A673 (cell line): ENCODE results near the gene FLT1. TPM values are rescaled to one million over a fixed set of nuclear protein-coding genes. Genes with fewer than 3 reads are reported as not detected.

ENCODE experiments used
- BruUV-seq: library from RNA; stranded (reverse); fragments of 400-500 nt; replicated peaks from 2 replicates; lab custom pipeline; 2021; lab: Mats Ljungman, UMichigan
- CTCF ChIA-PET: fragments of 300-600 bp; sonication (Branson Sonifier 250); formaldehyde crosslinking; loops from one replicate; lab custom pipeline; 2022; ENCODE audit warnings: antibody characterized with exemption; lab: Charles Lee
- POLR2A ChIA-PET: fragments of 300-600 bp; sonication (Branson Sonifier 250); formaldehyde crosslinking; loops from one replicate; lab custom pipeline; 2022; ENCODE audit warnings: antibody characterized with exemption; ENCODE audit not compliant: low non-redundant PET; lab: Charles Lee
- DNase-seq: peaks from one replicate; pipeline ENCODE4 v3.0.0-alpha.2; 2015; ENCODE audit warnings: low spot score
- H3K27ac ChIP-seq: fragments of 200-600 bp; sonication (generic); 2 replicates; pipeline ENCODE4 v1.5.1; 2016; ENCODE audit warnings: mixed run types, low read depth, mild to moderate bottlenecking, mixed read lengths, antibody characterized with exemption, low read length; ENCODE audit not compliant: poor library complexity, severe bottlenecking
- H3K27me3 ChIP-seq: fragments of 200-600 bp; sonication (generic); replicated peaks from 2 replicates; pipeline ENCODE4 v1.6.1; 2017; ENCODE audit warnings: mixed run types, low read depth, mild to moderate bottlenecking, mixed read lengths, antibody characterized with exemption, low read length; ENCODE audit not compliant: insufficient read depth, poor library complexity
- H3K36me3 ChIP-seq: fragments of 200-600 bp; sonication (generic); 2 replicates; pipeline ENCODE4 v1.6.1; 2016; ENCODE audit warnings: mixed run types, mild to moderate bottlenecking, mixed read lengths, antibody characterized with exemption, low read length; ENCODE audit not compliant: insufficient read depth, poor library complexity, severe bottlenecking
- H3K4me1 ChIP-seq: fragments of 200-600 bp; sonication (generic); 2 replicates; pipeline ENCODE4 v1.6.1; 2017; ENCODE audit warnings: mixed run types, mild to moderate bottlenecking, mixed read lengths, antibody characterized with exemption, low read length; ENCODE audit not compliant: insufficient read depth, poor library complexity, severe bottlenecking
- H3K4me3 ChIP-seq: fragments of 200-600 bp; sonication (generic); 2 replicates; pipeline ENCODE4 v1.5.1; 2016; ENCODE audit warnings: low read depth, mixed run types, mild to moderate bottlenecking, mixed read lengths, low read length; ENCODE audit not compliant: poor library complexity, severe bottlenecking
- H3K9me3 ChIP-seq: fragments of 200-600 bp; sonication (generic); 2 replicates; pipeline ENCODE4 v1.6.1; 2016; ENCODE audit warnings: mixed run types, low read depth, mild to moderate bottlenecking, mixed read lengths, antibody characterized with exemption, low read length; ENCODE audit not compliant: poor library complexity, severe bottlenecking
- EZH2 ChIP-seq: fragments of 200-600 bp; sonication (generic); IDR thresholded peaks from 2 replicates; pipeline ENCODE4 v1.6.1; 2017; ENCODE audit warnings: borderline replicate concordance, low read depth, mild to moderate bottlenecking, mixed read lengths, antibody characterized with exemption, low read length; ENCODE audit not compliant: poor library complexity, severe bottlenecking
- intact Hi-C: fragments of 100-400 bp; cut with micrococcal nuclease; formaldehyde crosslinking; loops from one replicate; pipeline ENCODE4 v1.10.0; 2022; ENCODE audit not compliant: unreplicated experiment
- total RNA-seq: library from RNA; stranded (reverse); gene quantifications from 2 replicates; pipeline ENCODE4 v1.2.3, GENCODE V29; 2021
- TF ChIP-seq, protein P1 (sequence below): fragments of 300-800, 200-600 bp; sonication (generic); conservative IDR thresholded peaks from 2 replicates; pipeline ENCODE4 v1.5.1; 2017; ENCODE audit warnings: low read depth, mild to moderate bottlenecking, antibody characterized with exemption, low read length, moderate library complexity, mixed read lengths

FLT1 gene
- total RNA-seq, 1 experiment from 2014 or later, result 5.2 TPM

DNA sequence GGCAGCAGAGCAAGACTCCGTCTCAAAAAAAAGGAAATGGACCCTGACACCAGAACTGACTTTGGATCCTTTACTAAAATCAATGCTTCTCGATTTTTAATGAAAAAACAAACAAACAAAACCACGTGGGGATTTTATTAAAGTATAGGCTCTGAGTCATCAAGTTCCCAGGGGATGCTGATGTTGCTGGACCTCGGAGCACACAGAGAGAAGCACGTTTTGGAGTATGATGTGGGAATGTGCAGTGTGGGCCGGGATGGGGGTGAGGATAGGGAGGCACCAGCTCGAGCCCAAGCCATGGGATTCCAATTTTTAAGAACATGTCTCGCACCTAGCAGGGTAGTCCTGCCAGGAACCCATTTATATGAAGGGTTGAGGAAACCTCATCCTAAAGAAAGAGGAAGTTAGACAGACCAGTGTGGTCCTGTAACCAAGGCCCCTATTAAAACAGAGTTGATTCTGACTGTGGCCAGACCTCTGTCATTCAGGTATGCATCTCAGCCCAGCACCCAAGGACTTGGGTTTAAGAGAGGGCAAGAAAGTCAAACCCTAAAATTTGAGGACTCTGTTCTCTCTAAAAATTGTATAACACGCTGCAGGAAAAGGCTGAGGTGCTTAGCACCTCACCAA, 6.4 kb downstream of the FLT1 start:
- no peak for DNase-seq
- POLR2A ChIA-PET, result no interaction called here
- Histone ChIP-seq H3K27me3 (peaks cover 12% of the 10 kb centered on the region), H3K36me3 (no peaks in the 10 kb centered on the region), H3K27ac (peak overlapping the region; percentile 53), H3K4me3 (no peak overlapping the region), H3K9me3 (no peaks in the 10 kb centered on the region), H3K4me1 (peaks cover 25% of the 10 kb centered on the region)
- TF ChIP-seq EZH2, result no peak
- CTCF ChIA-PET, result no interaction called here
- BruUV-seq, result no TSS peak
- intact Hi-C loops, result no loop called here

DNA sequence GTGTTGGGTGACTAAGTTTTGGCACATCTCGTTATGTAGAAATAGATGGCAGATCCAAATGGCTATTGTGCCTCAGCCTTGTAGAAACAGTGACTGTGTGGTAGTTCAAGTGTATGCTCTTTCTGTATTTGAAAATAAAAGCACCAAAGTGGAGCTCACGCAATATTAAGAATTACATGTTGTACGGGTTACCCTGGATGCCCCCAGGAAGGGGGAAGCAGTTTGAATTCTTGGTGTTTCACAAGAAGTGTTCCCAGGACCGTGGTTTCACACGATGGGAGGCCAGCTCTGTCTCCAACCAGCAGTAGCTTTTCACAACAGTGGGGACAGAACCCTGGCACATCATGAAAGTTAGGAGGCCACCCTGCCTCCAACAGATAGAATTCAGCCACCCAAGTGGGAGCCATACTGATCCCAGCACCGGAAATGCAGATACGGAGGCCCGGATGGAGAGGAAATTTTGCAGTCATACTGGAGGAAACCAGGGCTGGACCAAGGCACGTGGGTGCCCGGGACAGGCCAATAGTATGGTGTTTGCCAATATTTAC, 8.9 kb downstream of the FLT1 start:
- no TSS peak for BruUV-seq
- Histone ChIP-seq H3K36me3 (no peaks in the 10 kb centered on the region), H3K9me3 (no peaks in the 10 kb centered on the region), H3K27ac (no peak overlapping the region), H3K27me3 (no peaks in the 10 kb centered on the region), H3K4me1 (peaks cover 25% of the 10 kb centered on the region), H3K4me3 (no peak overlapping the region)
- ChIA-PET POLR2A (no interaction called here), CTCF (no interaction called here)
- TF ChIP-seq, protein P1, sequence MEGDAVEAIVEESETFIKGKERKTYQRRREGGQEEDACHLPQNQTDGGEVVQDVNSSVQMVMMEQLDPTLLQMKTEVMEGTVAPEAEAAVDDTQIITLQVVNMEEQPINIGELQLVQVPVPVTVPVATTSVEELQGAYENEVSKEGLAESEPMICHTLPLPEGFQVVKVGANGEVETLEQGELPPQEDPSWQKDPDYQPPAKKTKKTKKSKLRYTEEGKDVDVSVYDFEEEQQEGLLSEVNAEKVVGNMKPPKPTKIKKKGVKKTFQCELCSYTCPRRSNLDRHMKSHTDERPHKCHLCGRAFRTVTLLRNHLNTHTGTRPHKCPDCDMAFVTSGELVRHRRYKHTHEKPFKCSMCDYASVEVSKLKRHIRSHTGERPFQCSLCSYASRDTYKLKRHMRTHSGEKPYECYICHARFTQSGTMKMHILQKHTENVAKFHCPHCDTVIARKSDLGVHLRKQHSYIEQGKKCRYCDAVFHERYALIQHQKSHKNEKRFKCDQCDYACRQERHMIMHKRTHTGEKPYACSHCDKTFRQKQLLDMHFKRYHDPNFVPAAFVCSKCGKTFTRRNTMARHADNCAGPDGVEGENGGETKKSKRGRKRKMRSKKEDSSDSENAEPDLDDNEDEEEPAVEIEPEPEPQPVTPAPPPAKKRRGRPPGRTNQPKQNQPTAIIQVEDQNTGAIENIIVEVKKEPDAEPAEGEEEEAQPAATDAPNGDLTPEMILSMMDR, result no peak
- TF ChIP-seq EZH2, result no peak
- DNase-seq, result no peak
- intact Hi-C loops, result no loop called here

DNA sequence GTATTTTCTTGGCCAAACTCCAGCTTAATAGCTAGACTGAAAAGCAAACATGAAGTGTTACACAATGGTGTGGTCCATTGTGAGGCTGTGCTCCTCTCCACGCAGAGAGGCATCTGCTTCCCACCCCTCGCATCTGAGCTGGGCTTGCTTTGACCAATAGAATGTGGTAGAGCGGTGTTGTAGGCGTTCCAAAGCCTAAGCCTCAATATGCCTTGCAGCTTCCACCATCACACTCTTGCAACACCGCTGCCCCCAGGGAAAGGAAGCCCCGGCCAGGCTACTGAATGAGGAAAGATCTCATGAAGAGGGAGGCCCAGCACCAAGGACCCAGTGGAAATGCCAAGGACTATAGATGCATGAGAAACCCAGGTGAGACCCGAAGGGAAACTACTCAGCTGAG, 9.4 kb downstream of the FLT1 start:
- DNase-seq, result no peak
- no peaks in the 10 kb centered on the region for H3K27me3 ChIP-seq
- ChIA-PET POLR2A (no interaction called here), CTCF (no interaction called here)
- no peak overlapping the region for H3K27ac ChIP-seq
- peaks cover 22% of the 10 kb centered on the region for H3K4me1 ChIP-seq
- TF ChIP-seq, protein P1, result no peak
- TF ChIP-seq EZH2, result no peak
- no peaks in the 10 kb centered on the region for H3K9me3 ChIP-seq
- no peak overlapping the region for H3K4me3 ChIP-seq
- no TSS peak for BruUV-seq
- intact Hi-C loops, result no loop called here
- H3K36me3 ChIP-seq, result no peaks in the 10 kb centered on the region
